Neutrophil (primary cell): ENCODE measurements around the gene SELENOO.

Experiments
- H3K27ac ChIP-seq: fragments of 200-600 bp; sonication (generic); 2 replicates; pipeline ENCODE4 v1.5.1; 2016; ENCODE audit warnings: mild to moderate bottlenecking, moderate library complexity
- H3K27me3 ChIP-seq: fragments of 200-600 bp; sonication (generic); 2 replicates; pipeline ENCODE4 v1.6.0; 2016; ENCODE audit warnings: mild to moderate bottlenecking
- H3K36me3 ChIP-seq: fragments of 200-600 bp; sonication (generic); 2 replicates; pipeline ENCODE4 v1.5.1; 2017
- H3K4me1 ChIP-seq, 2 experiments: fragments of 200-600 bp in 1 of 2; sonication (generic) in 1 of 2; 1 replicate in 1 of 2; 2 replicates in 1 of 2; pipeline versions ENCODE4 v1.5.1 to v1.6.1; 2013 to 2016; ENCODE audit warnings: low read depth in 1 of 2, low read length in 1 of 2, mild to moderate bottlenecking in 1 of 2, moderate library complexity in 1 of 2; ENCODE audit not compliant: control insufficient read depth in 1 of 2, insufficient read depth in 1 of 2
- H3K4me3 ChIP-seq, 2 experiments: fragments of 200-600 bp in 1 of 2; sonication (generic) in 1 of 2; 1 replicate in 1 of 2; 2 replicates in 1 of 2; pipeline ENCODE4 v1.5.1; 2013 to 2016; ENCODE audit warnings: low read depth in 1 of 2, low read length in 1 of 2, mild to moderate bottlenecking in 1 of 2, moderate library complexity in 1 of 2
- H3K9me3 ChIP-seq: fragments of 200-600 bp; sonication (generic); 2 replicates; pipeline ENCODE4 v1.5.1; 2016
- CTCF ChIP-seq: fragments of 200-600 bp; sonication (generic); IDR thresholded peaks from 2 replicates; pipeline ENCODE4 v1.5.1; 2016; ENCODE audit warnings: antibody characterized with exemption

Gene SELENOO

GRCh38 chr22:50205781-50206569, 5.2 kb downstream of the SELENOO start:
- Histone ChIP-seq H3K4me1 (peaks cover 52 to 60% of the 10 kb centered on the region in 2 experiments), H3K27ac (peak overlapping the region; percentile 40), H3K4me3 (no peak overlapping the region), H3K27me3 (no peaks in the 10 kb centered on the region), H3K9me3 (no peaks in the 10 kb centered on the region), H3K36me3 (peaks cover 51% of the 10 kb centered on the region)
- no peak for TF ChIP-seq CTCF

GRCh38 chr22:50206599-50206998, 5.8 kb downstream of the SELENOO start:
- no peak overlapping the region for H3K4me3 ChIP-seq
- peak overlapping the region; percentile 40 for H3K27ac ChIP-seq
- no peaks in the 10 kb centered on the region for H3K27me3 ChIP-seq
- H3K36me3 ChIP-seq: peaks cover 57% of the 10 kb centered on the region
- no peaks in the 10 kb centered on the region for H3K9me3 ChIP-seq
- no peak for TF ChIP-seq CTCF
- H3K4me1 ChIP-seq: peaks cover 49 to 58% of the 10 kb centered on the region in 2 experiments

GRCh38 chr22:50207383-50208140, 6.8 kb downstream of the SELENOO start:
- Histone ChIP-seq H3K9me3 (no peaks in the 10 kb centered on the region), H3K4me1 (peaks cover 39 to 49% of the 10 kb centered on the region in 2 experiments), H3K27me3 (no peaks in the 10 kb centered on the region), H3K27ac (peak overlapping the region; percentile 51), H3K36me3 (peaks cover 66% of the 10 kb centered on the region), H3K4me3 (no peak overlapping the region)
- TF ChIP-seq CTCF: no peak

- H3K27me3 ChIP-seq: no peaks in the 10 kb centered on the region
- H3K27ac ChIP-seq: no peak overlapping the region
- peaks cover 37 to 39% of the 10 kb centered on the region in 2 experiments for H3K4me1 ChIP-seq
- H3K36me3 ChIP-seq: peaks cover 76% of the 10 kb centered on the region
- no peak overlapping the region for H3K4me3 ChIP-seq
- TF ChIP-seq CTCF: no peak
- no peaks in the 10 kb centered on the region for H3K9me3 ChIP-seq
Measured at GRCh38 chr22:50208430-50208938, 7.7 kb downstream of the SELENOO start.

GRCh38 chr22:50208939-50209892, 8.4 kb downstream of the SELENOO start:
- peaks cover 83% of the 10 kb centered on the region for H3K36me3 ChIP-seq
- peaks cover 31 to 37% of the 10 kb centered on the region in 2 experiments for H3K4me1 ChIP-seq
- no peaks in the 10 kb centered on the region for H3K9me3 ChIP-seq

More at GRCh38 chr22:50208939-50209892, 8.4 kb downstream of the SELENOO start:
- H3K27me3 ChIP-seq: no peaks in the 10 kb centered on the region
- no peak for TF ChIP-seq CTCF
- H3K27ac ChIP-seq: peak overlapping the region; percentile 13
- no peak overlapping the region for H3K4me3 ChIP-seq
